Stimulated activated CD4-positive, alpha-beta T cell treated with anti-CD3 and anti-CD28 coated beads, TNF-alpha, amount 100 ng/mL, for 1 hour (primary cell): Measurements from ENCODE around the gene CTXN1.

Experiments used
- DNase-seq, 3 donors: peaks; one replicate each; pipeline ENCODE4 v3.0.0-alpha.2; 2020; ENCODE audit warnings: low read depth in 3 of 3, low spot score in 1 of 3

Gene CTXN1

GRCh38 chr19:7877249-7877836, 48.6 kb downstream of the CTXN1 start:
- DNase-seq: no peak

- no peak for DNase-seq
Observed at GRCh38 chr19:7874897-7875273, 51.0 kb downstream of the CTXN1 start.
